Sigmoid colon (tissue), 4 donors: ENCODE results near the gene REEP3.

ENCODE experiments used
- CTCF ChIP-seq, 4 experiments: fragments of 450-650 bp in 3 of 4; fragments of 200-600 bp in 1 of 4; IDR thresholded peaks; one replicate each; pipeline ENCODE4 v1.5.1; 2016 to 2019; ENCODE audit warnings: antibody characterized with exemption in 4 of 4, mild to moderate bottlenecking in 3 of 4, moderate library complexity in 2 of 4
- EP300 ChIP-seq, 4 donors: sonication (generic); formaldehyde crosslinking; IDR thresholded peaks; one replicate each; pipeline ENCODE4 v1.6.1; 2017; ENCODE audit warnings: antibody characterized with exemption in 4 of 4
- POLR2A ChIP-seq, 2 donors: fragments of 450-650 bp; IDR thresholded peaks; one replicate each; pipeline ENCODE4 v1.6.1; 2016; ENCODE audit warnings: antibody characterized with exemption in 2 of 2, mild to moderate bottlenecking in 2 of 2, moderate library complexity in 2 of 2

- TF ChIP-seq POLR2A (IDR thresholded peaks at IDR 0.05) (no peak), CTCF (IDR thresholded peaks at IDR 0.05) (no peak), EP300 (IDR thresholded peaks at IDR 0.05) (no peak)
Observed at GRCh38 chr10:63536698-63537097, 15.5 kb downstream of the REEP3 start.
